Endothelial cell of umbilical vein (primary cell): ENCODE measurements around the gene SORCS3. TPM values are rescaled to one million over a fixed set of nuclear protein-coding genes. Genes with fewer than 3 reads are reported as not detected.

Source experiments
- BruUV-seq: library from RNA; stranded (reverse); fragments of 400-500 nt; replicated peaks from 2 replicates; lab custom pipeline; 2021; lab: Mats Ljungman, UMichigan
- CTCF ChIA-PET: fragments of 300-600, 350-600 bp; sonication (Branson Sonifier 250); formaldehyde crosslinking; loops from one replicate; lab custom pipeline; 2021; ENCODE audit warnings: antibody characterized with exemption, inconsistent platforms; lab: Charles Lee
- POLR2A ChIA-PET: fragments of 300-600, 350-600 bp; sonication (Branson Sonifier 250); formaldehyde crosslinking; loops from one replicate; lab custom pipeline; 2021; ENCODE audit warnings: antibody characterized with exemption, inconsistent platforms; lab: Charles Lee
- DNase-seq: peaks from one replicate; pipeline ENCODE4 v3.0.0-alpha.2; 2011; ENCODE audit warnings: low read depth, low spot score
- FAIRE-seq: peaks from 2 replicates; lab custom pipeline; 2011; peaks lifted over from hg19 to GRCh38; lab: Jason Lieb, UNC
- H2AFZ ChIP-seq: 2 replicates; pipeline ENCODE4 v1.6.0; 2012; ENCODE audit warnings: low read depth, low read length, control low read depth, inconsistent platforms
- H3K27ac ChIP-seq: 2 replicates; pipeline ENCODE4 v1.5.1; 2011; ENCODE audit warnings: low read depth, mild to moderate bottlenecking, control low read depth, low read length, moderate library complexity; ENCODE audit not compliant: insufficient read depth
- H3K27me3 ChIP-seq, 2 experiments: 2 replicates each; pipeline versions ENCODE4 v1.6.0 to v1.6.1; 2011; ENCODE audit warnings: low read length in 2 of 2, mixed read lengths in 1 of 2; ENCODE audit not compliant: control insufficient read depth in 2 of 2, insufficient read depth in 2 of 2
- H3K36me3 ChIP-seq, 2 experiments: 2 replicates in 1 of 2; 3 replicates in 1 of 2; pipeline ENCODE4 v1.5.1; 2011; ENCODE audit warnings: low read length in 2 of 2, mild to moderate bottlenecking in 1 of 2, moderate library complexity in 1 of 2; ENCODE audit not compliant: control insufficient read depth in 2 of 2, insufficient read depth in 2 of 2; ENCODE audit errors: extremely low read depth in 1 of 2
- H3K4me1 ChIP-seq: 3 replicates; pipeline ENCODE4 v1.5.1; 2011; ENCODE audit warnings: mild to moderate bottlenecking, low read length; ENCODE audit not compliant: control insufficient read depth, insufficient read depth; ENCODE audit errors: extremely low read depth
- H3K4me2 ChIP-seq: 2 replicates; pipeline ENCODE4 v1.6.1; 2011; ENCODE audit warnings: low read length, control low read depth, mixed read lengths; ENCODE audit not compliant: insufficient read depth
- H3K4me3 ChIP-seq, 3 experiments: fragments of 200-600 bp in 1 of 3; sonication (generic), shearing (Covaris generic) in 1 of 3; replicated peaks in 1 of 3; 2 replicates each; pipeline ENCODE4 v1.5.1; 2011 to 2016; ENCODE audit warnings: control low read depth in 3 of 3, low read length in 3 of 3, mild to moderate bottlenecking in 2 of 3, inconsistent platforms in 1 of 3, low read depth in 1 of 3, moderate library complexity in 1 of 3; ENCODE audit not compliant: insufficient read depth in 1 of 3
- H3K79me2 ChIP-seq: 2 replicates; pipeline ENCODE4 v1.6.0; 2012; ENCODE audit warnings: low read length, inconsistent platforms; ENCODE audit not compliant: control insufficient read depth, insufficient read depth
- H3K9ac ChIP-seq: replicated peaks from 2 replicates; pipeline ENCODE3; 2011; ENCODE audit warnings: low read length, control low read depth; ENCODE audit not compliant: insufficient read depth; ENCODE audit errors: extremely low read depth
- H3K9me1 ChIP-seq: replicated peaks from 3 replicates; pipeline ENCODE4 v1.6.0; 2011; ENCODE audit warnings: mild to moderate bottlenecking, low read length; ENCODE audit not compliant: control insufficient read depth, insufficient read depth; ENCODE audit errors: extremely low read depth
- H3K9me3 ChIP-seq: replicated peaks from 2 replicates; pipeline ENCODE4 v1.5.1; 2012; ENCODE audit warnings: low read length, inconsistent platforms; ENCODE audit not compliant: control insufficient read depth, insufficient read depth
- H4K20me1 ChIP-seq: replicated peaks from 2 replicates; pipeline ENCODE3; 2011; ENCODE audit warnings: mild to moderate bottlenecking, low read length; ENCODE audit not compliant: control insufficient read depth, insufficient read depth; ENCODE audit errors: extremely low read depth
- CTCF ChIP-seq, 2 donors: IDR thresholded peaks; 1 replicate in 1 of 2; 2 replicates in 1 of 2; pipeline ENCODE4 v1.5.1; 2011; ENCODE audit warnings: low read length in 2 of 2, mild to moderate bottlenecking in 2 of 2, moderate library complexity in 2 of 2, control low read depth in 1 of 2, inconsistent platforms in 1 of 2, low read depth in 1 of 2; ENCODE audit not compliant: insufficient read depth in 1 of 2; ENCODE audit errors: extremely low read depth in 1 of 2
- EZH2 ChIP-seq: IDR thresholded peaks from 2 replicates; pipeline ENCODE4 v1.6.1; 2012; ENCODE audit warnings: borderline replicate concordance, low read depth, mild to moderate bottlenecking, moderate library complexity, low read length, inconsistent platforms; ENCODE audit not compliant: severe bottlenecking
- FOS ChIP-seq: IDR thresholded peaks from 2 replicates; pipeline ENCODE4 v1.6.1; 2011; ENCODE audit warnings: mild to moderate bottlenecking, low read length, moderate library complexity, borderline replicate concordance; ENCODE audit not compliant: insufficient read depth
- GATA2 ChIP-seq: IDR thresholded peaks from 2 replicates; pipeline ENCODE4 v1.7.0; 2011; ENCODE audit warnings: low read depth, mild to moderate bottlenecking, moderate library complexity, mixed read lengths, low read length; ENCODE audit not compliant: insufficient read length, insufficient read depth
- JUN ChIP-seq: IDR thresholded peaks from 2 replicates; pipeline ENCODE4 v1.6.1; 2011; ENCODE audit warnings: borderline replicate concordance, low read depth; ENCODE audit not compliant: insufficient read length, insufficient read depth
- MAX ChIP-seq: IDR thresholded peaks from 2 replicates; pipeline ENCODE4 v1.6.1; 2011; ENCODE audit not compliant: insufficient read depth, insufficient read length
- MYC ChIP-seq: IDR thresholded peaks from one replicate; pipeline ENCODE4 v1.6.1; 2011; ENCODE audit warnings: mild to moderate bottlenecking, low read depth, low read length
- POLR2A ChIP-seq: IDR thresholded peaks from 2 replicates; pipeline ENCODE4 v1.6.1; 2012; ENCODE audit warnings: low read depth, mild to moderate bottlenecking, control low read depth, low read length
- POLR2AphosphoS5 ChIP-seq: IDR thresholded peaks from 2 replicates; pipeline ENCODE4 v1.6.1; 2012; ENCODE audit warnings: low read depth, mild to moderate bottlenecking, control low read depth, low read length, moderate library complexity; ENCODE audit not compliant: insufficient read depth
- dilution Hi-C: fragments of 300-500 bp; cut with MboI; formaldehyde crosslinking; loops from one replicate; pipeline ENCODE4 v1.15.0; 2019; ENCODE audit warnings: low sequenced_read_pairs; ENCODE audit not compliant: extremely low pct_ligation_motif_present
- intact Hi-C: fragments of 100-400 bp; cut with micrococcal nuclease; formaldehyde crosslinking; loops from one replicate; pipeline ENCODE4 v1.10.0; 2022
- polyA plus RNA-seq, 4 experiments: library from polyadenylated mRNA; depleted of rRNA in 3 of 4; stranded (reverse) in 3 of 4; unstranded in 1 of 4; fragments of >200 nt; gene quantifications; 2 replicates each; pipeline versions ENCODE4 v1.2.1 to v1.2.3, GENCODE V29; 2011 to 2012; ENCODE audit warnings: missing spikeins in 1 of 4
- total RNA-seq: library from RNA; stranded (reverse); gene quantifications from 2 replicates; pipeline ENCODE4 v1.2.3, GENCODE V29; 2021

SORCS3 gene
- total and polyA plus RNA-seq, 2 donors (not counting 3 experiments of a cell fraction or from before 2014, with no cell fraction given): not detected

- Histone ChIP-seq H3K4me1 (no peaks in the 10 kb centered on the region), H3K27me3 (no peaks in the 10 kb centered on the region), H3K9ac (no peak overlapping the region), H3K27ac (no peak overlapping the region), H3K4me2 (no peak overlapping the region), H3K36me3 (no peaks in the 10 kb centered on the region), H3K9me1 (no peaks in the 10 kb centered on the region), H2AFZ (no peak overlapping the region), H3K9me3 (peaks cover 2% of the 10 kb centered on the region), H4K20me1 (no peaks in the 10 kb centered on the region), H3K79me2 (no peaks in the 10 kb centered on the region), H3K4me3 (no peak overlapping the region)
- FAIRE-seq (no peak), DNase-seq (no peak)
- dilution Hi-C loops: no loop called here
- no TSS peak for BruUV-seq
- TF ChIP-seq EZH2: no peak
- TF ChIP-seq FOS: no peak
- TF ChIP-seq POLR2AphosphoS5: no peak
- TF ChIP-seq GATA2: no peak
- no peak for TF ChIP-seq POLR2A
- TF ChIP-seq JUN: no peak
- TF ChIP-seq MYC: no peak
- no peak for TF ChIP-seq CTCF (IDR thresholded peaks at IDR 0.05; ENCODE audit: extremely low read depth in 1 of 2, insufficient read depth in 1 of 2, low read depth in 1 of 2, low read length in 2 of 2)
- TF ChIP-seq MAX: no peak
- ChIA-PET POLR2A (no interaction called here), CTCF (no interaction called here)
- intact Hi-C loops: no loop called here
These were observed 480.7 kb downstream of the SORCS3 start for GRCh38 chr10:105121743-105122142.
